ENCODE results near the gene APRT. TPM values are rescaled to one million over a fixed set of nuclear protein-coding genes. Genes with fewer than 3 reads are reported as not detected.

APRT gene
- total RNA-seq, 2 donors from 2014 or later, result 112 to 199 TPM

DNA sequence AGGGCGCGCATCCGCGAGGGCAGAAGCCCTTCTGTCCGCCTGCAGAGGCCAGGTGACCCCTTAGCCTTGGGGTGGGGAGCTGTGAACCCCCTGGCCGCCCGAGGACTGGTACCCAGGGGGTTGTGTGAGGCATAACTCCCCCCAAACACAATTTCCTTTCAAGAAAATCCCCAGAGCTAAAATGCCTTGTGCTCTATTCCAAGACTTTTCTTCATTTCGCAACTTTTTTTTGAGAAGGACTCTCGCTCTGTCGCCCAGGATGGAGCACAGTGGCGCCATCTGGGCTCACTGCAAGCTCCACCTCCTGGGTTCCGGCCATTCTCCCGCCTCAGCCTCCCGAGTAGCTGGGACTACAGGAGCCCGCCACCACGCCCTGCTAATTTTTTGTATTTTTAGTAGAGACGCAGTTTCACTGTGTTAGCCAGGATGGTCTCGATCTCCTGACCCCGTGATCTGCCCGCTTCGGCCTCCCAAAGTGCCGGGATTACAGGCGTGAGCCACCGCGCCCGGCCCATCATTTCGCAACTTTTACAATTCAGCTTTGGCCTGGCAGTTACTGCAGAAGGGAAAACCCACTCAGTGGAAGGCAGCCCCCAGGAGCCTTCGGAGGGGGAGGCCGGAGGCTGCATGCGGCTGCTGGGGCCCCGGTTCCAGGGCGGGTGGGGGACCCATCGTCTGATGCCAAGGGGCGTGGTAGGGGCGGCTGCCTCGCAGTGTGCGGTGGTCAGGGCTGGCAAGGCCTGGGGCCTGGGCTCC, 963 bp upstream of the APRT start:
- intact Hi-C loops (cut with DNase I, micrococcal nuclease), result no loop called here

DNA sequence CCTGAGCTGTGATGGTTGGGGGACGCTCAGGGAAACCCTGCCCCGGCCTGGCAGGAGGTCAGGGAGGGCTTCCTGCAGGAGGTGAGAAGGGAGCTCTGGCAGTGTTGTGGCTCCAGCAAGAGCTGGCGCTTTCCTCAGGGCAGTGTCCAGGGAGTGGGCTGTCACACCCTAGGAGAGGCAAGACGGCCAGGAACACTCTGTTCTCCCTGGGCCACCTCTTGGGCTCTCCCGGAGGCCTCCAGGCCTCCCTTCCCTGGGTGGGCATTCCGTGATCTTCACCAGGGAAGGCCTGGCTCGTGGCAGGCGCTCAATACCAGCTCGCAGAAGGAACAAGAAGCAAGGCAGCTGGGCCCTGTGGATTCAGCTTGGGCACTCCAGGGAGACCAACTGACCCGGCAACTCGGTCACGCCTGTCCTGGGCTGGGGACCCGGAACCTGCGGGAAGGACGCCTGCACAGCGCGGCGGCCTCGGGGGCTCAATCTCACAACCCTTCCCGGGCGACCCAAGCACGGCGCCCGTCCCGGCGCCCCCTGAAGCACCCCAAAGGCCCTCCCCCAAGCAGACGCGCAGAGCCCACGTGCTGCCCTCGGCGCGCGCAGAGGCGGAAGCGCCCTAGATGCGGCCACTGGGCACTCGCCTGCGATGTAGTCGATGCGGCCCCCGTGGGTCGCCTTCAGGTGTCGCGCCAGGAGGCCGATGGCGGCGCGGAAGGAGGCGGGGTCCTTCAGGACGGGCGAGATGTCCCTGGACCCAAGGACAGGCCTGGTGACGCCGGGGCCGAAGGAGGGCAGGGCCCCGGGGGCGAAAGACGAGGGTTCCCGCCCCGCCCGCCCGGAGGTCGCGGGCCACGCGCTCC, 588 bp downstream of the APRT start:
- peak; percentile 68 for ATAC-seq
- intact Hi-C loops (cut with DNase I, micrococcal nuclease), result no loop called here

More for the DNA sequence above, 963 bp upstream of the APRT start:
- ATAC-seq (no peak), DNase-seq (peak; percentile 46 to 56)

DNA sequence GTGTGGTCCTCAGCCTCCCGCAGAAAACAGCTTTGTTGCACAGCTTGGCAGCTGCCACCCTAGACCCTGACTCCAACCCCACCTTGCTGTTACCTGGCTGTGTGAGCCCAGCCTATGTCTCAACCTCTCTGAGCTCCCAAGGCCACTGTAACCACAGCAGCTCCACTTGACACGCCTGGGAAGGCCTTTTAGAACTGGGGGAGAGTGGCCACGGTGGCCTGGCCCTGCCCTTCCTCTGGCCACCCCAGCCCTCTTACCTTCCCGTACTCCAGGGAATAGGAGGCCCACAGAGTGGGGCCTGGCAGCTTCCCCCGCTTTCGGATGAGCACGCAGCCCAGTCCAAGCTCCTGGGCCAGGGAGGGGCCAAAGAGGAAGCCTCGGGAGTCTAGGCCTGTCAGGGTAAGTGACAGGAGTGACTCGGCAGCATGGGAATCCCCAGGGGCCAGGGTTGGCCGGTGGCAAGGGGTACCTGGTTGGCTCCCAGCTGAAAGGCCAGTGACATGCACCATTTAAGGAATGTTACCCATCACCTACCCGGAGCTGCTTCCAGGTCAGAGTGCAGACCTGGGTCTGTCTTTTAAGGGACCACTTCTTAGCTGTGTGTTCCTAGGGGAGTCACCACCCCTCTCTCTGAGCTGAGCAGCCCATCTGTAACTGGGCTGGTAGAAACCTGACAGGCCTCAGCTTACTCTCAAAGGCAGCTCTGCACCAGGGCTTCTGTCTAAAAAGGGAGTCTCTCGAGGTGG, 1.4 kb downstream of the APRT start:
- ATAC-seq, result no peak
- no peak for DNase-seq
- intact Hi-C loops (cut with DNase I, micrococcal nuclease), result no loop called here

More for the DNA sequence above, 588 bp downstream of the APRT start:
- DNase-seq, result peak; percentile 81 to 86

DNA sequence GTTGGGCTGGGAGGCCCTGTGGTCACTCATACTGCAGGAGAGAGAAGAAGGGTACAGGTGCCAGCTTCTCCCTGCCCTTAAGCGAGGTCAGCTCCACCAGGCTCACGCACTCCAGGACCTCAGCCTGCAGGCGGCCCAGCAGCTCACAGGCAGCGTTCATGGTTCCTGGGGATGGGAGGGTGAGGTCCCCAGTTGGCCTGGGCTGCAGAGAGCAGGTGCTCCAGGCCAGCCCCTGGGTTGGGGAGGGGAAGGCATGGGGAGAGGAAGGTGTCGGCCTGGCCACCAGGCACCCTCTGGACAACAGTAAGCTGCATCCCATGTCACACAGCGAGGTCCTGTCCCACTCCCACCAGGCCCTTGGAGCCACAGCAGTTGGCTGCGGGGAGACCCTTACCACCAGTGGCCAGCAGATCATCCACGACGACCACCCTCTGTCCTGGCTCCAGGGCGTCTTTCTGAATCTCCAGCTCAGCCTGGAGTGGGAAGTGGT, 2.0 kb downstream of the APRT start:
- peak in 1 of 2 donors; percentile 26 for DNase-seq
- no peak for ATAC-seq
- intact Hi-C loops (cut with DNase I, micrococcal nuclease), result no loop called here

DNA sequence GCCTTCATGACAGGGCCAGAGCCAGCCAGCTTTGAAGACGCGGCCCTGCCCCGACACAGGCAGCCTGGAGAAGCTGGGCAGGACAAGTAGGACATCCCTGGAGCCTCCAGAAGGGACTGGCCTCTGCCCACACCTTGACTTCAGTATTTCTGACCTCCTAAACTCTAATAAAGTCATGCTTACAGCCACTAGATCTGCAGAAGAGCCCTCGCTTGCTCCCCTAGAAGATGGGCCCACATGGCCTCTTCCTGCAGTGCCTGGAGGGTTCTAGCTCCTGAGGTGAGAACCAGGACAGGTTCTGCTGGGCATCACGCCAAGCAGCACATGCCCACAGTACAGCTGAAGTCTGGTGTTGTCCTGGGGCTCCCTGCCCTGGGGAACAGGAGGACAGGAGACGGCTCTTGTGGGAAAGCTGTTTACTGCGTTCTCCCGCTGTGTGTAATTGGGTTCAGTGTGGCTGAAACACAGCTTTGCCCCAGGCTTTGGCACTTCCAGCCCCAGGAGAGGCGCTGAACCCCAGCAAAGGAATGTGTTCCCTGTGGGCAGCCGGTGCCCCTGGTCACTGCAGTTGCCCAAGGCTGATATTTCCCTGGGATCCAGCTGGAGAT, 2.6 kb downstream of the APRT start:
- intact Hi-C loops (cut with DNase I, micrococcal nuclease), result no loop called here
- DNase-seq, result no peak
- ATAC-seq, result no peak

DNA sequence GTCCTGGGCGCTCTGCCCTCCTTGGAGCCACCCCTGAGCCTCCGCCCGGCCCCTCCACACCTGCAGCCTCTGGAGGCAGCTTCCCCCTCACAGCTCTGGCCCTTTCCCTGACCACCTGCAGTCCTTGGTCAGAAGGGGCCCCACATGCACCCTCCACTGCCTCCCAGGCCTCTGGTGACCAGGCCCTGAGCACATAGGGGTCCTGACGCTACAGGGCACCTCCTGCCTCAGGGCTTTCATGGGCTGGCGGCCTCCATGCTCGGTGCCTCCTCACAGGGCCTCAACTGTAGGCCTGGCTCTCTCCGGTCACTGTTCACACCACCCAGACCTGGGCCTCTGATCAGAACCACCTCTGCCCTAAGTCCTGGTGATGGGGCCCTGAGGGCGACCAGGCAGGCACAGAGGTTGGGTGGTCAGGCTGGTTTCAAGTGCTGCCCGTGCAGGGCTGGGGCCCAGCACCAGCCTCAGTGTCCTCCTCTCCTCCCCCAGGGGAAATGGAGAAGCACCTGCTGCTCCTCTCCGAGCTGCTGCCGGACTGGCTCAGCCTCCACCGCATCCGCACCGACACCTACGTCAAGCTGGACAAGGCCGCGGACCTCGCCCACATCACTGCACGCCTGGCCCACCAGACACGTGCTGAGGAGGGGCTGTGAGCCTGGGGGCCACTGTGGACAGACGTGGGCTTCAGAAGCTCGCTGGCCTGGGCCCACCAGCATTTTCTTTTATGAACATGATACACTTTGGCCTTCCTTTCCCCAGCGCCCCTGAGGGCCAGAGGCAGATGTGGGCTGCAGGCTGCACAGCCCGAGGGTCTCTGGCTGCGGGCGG, 3.9 kb downstream of the APRT start:
- ATAC-seq, result no peak
- DNase-seq, result no peak
- intact Hi-C loops (cut with DNase I, micrococcal nuclease), result no loop called here

DNA sequence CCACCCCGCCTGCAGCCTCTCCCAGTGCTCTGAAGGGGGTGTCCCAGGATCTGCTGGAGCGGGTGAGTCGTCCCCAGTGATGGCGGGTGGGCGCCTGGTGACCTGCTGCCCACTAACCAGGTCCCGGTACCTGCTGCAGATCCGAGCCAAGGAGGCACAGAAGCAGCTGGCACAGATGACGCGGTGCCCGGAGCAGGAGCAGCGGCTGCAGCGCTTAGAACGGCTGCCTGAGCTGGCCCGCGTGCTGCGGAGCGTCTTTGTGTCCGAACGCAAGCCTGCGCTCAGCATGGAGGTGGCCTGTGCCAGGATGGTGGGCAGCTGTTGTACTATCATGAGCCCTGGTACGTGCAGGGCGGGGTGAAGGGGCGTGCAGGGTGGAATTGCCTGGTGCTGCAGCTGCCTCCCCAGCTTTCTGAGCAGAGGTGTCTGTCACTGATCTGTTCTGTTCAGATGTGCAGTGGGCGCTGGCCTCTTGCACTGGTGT, 4.5 kb downstream of the APRT start:
- ATAC-seq (no peak), DNase-seq (peak in 1 of 2 donors; percentile 25)
- intact Hi-C loops (cut with DNase I, micrococcal nuclease), result no loop called here

DNA sequence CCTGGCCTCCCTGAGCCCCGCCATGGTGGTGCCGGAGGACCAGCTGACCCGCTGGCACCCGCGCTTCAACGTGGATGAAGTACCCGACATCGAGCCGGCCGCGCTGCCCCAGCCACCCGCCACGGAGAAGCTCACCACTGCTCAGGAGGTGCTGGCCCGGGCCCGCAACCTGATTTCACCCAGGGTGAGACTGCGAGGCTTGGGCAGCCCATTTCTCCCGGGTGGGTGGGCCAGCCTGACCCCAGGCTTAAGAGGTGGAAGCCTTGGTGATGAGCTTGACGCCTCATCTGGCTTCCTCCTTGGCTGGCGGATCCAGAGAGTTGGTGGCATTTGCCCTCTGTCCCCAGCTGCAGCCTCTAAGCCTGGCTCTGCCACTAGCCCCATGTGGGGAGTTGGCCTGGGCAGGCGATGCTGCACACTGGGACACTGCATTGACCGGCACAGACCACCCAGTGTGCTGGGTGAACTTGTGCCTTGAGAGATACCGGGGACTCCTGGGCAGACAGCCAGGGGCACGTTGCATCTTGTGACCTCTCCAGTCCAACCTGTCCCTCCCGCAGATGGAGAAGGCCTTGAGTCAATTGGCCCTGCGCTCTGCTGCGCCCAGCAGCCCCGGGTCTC, 5.1 kb downstream of the APRT start:
- intact Hi-C loops (cut with DNase I, micrococcal nuclease), result no loop called here
- DNase-seq, result peak in 1 of 2 donors; percentile 27
- no peak for ATAC-seq

DNA sequence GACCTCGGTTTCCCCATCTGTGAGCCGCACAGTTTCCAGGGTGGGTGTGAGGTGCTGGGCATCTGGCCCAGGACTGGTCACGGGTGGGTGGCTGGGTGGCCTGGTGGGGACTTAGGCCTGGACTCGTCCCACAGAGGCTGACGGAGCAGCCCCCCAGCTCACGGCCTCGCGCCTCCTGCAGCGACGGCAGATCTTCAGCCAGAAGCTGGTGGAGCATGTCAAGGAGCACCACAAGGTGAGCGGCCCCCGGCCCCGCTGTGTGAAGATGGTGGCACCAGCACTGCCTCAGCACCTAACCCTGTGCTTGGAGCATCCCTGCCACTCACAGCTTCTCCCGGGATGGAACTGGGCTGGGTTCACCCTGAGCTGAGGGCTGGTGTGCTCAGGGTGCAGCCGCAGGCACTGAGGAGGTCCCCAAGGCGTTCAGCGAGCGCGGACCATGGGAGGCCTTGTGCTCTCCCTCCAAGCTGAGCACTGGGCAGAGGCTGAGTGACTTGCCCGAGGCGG, 5.8 kb downstream of the APRT start:
- intact Hi-C loops (cut with DNase I, micrococcal nuclease), result no loop called here
- no peak for ATAC-seq
- no peak for DNase-seq

DNA sequence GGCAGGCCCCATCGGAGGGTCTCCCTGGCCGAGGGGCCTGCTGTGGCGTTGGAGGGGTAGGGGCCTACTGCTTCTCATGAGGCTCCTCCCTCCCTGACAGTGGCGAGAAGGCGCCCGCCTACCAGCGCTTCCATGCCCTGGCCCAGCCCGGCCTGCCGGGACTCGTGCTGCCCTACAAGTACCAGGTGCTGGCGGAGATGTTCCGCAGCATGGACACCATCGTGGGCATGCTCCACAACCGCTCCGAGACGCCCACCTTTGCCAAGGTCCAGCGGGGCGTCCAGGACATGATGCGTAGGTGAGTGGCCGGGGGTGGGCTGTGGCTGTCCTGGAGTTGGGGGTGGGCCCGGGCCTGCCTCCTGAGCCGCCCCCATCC, 6.4 kb downstream of the APRT start:
- no peak for ATAC-seq
- intact Hi-C loops (cut with DNase I, micrococcal nuclease), result no loop called here
- peak in 1 of 2 donors; percentile 37 for DNase-seq

DNA sequence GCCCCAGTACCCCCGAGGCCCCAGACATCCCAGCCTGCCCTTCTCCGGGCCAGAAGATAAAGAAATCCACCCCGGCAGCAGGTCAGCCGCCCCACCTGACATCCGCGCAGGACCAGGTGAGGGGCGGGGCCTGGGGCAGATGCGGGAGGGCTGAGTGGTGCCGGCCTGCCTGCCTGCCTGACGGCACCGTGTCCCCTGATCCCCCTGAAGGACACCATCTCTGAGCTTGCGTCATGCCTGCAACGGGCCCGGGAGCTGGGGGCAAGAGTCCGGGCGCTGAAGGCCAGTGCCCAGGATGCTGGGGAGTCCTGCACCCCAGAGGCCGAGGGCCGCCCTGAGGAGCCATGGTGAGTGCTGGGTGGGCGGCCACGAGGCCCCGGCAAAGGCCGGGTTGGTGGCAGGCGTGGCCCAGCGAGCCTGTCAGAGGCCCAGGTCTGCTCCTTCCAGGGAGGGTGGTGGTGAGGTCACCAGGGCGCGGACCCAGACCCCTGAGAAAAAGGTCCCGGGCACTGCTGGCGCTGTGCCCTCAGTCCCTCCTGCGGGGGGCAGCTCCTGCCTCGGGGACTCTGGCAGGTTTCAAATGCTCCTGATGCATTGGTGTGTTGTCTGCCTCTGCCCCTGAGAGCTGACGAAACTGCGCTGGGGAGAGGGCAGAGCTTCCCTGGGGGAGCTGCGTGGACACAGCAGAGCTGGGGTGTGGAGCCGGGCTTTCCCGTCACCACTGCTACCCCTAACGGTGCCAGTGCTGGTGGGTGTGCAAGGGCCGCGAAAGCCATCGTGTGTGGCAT, 7.0 kb downstream of the APRT start:
- intact Hi-C loops (cut with DNase I, micrococcal nuclease), result no loop called here
- DNase-seq (peak; percentile 57 to 61), ATAC-seq (peak; percentile 39)

DNA sequence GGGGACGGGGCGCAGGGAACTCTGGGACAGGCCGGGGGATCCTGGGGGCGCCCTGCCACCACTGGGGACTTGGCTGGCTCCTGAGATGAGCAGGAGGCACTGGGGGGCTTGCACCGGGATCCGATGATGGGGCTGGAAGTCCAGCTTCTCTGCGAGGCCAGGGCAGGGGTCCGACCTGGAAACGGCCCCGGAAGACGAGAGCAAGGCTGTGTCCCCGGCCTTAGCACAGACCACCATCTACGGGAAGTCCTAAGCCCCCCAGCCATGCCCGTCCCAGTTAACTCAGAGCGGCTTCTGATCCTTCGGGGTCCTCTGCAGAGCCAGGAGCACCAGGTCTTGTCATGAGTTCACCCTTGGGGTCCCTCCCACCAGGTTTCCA, 7.6 kb downstream of the APRT start:
- ATAC-seq (no peak), DNase-seq (peak in 1 of 2 donors; percentile 30)
- intact Hi-C loops (cut with DNase I, micrococcal nuclease), result no loop called here

DNA sequence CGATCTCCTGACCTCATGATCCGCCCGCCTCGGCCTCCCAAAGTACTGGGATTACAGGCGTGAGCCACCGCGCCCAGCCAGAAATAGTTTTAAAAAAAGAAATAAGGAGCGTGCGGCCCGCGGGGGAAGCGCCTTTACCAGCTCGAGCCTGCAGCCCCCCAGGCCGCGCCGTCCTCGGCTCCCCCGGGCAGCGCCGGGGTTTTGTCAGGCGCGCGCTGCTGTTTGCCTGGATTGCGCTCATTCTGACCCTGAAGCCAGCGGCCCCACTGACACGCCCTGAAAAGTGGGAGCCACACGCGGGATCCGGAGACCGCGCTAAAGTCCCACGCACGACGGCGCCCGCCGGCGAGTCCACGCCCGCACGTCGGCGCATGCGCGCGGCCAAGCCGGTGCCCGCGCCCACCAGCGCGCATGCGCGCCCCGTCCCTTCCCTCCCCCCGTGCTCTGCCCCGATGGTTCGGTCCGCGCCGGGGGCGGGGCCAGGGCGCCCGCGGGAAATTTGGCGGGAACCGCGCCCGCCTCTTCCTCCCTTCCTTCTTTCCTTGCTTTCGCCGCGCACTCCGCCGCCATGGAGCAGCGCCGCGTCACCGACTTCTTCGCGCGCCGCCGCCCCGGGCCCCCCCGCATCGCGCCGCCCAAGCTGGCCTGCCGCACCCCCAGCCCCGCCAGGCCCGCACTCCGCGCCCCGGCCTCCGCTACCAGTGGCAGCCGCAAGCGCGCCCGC, 8.3 kb downstream of the APRT start, which contains the start of gene CDT1:
TSS of gene CDT1 (plus strand) at position 526 of the 724 bp plus-strand sequence. CDS start at position 569, 43 bp downstream.
- intact Hi-C loops (cut with DNase I, micrococcal nuclease), result no loop called here
- ATAC-seq (peak; percentile 61), DNase-seq (peak; percentile 71 to 82)

DNA sequence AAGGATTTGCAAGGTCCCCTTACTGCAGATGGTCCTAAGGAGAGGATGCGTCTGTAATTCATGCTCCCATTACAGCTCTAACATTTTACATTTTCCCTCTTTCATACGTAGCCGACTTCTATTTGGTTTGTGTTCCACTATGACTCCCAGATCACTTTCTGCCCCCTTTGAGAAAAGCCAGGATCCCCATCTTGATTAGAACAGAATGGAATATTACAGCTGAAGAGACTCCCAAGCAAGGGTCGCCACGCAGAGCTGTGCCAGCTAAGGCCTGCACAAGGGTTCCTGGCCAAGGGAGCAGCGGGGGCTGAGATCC, 11.5 kb downstream of the APRT start:
- no peak for DNase-seq
- intact Hi-C loops (cut with DNase I, micrococcal nuclease), result no loop called here
- no peak for ATAC-seq

DNA sequence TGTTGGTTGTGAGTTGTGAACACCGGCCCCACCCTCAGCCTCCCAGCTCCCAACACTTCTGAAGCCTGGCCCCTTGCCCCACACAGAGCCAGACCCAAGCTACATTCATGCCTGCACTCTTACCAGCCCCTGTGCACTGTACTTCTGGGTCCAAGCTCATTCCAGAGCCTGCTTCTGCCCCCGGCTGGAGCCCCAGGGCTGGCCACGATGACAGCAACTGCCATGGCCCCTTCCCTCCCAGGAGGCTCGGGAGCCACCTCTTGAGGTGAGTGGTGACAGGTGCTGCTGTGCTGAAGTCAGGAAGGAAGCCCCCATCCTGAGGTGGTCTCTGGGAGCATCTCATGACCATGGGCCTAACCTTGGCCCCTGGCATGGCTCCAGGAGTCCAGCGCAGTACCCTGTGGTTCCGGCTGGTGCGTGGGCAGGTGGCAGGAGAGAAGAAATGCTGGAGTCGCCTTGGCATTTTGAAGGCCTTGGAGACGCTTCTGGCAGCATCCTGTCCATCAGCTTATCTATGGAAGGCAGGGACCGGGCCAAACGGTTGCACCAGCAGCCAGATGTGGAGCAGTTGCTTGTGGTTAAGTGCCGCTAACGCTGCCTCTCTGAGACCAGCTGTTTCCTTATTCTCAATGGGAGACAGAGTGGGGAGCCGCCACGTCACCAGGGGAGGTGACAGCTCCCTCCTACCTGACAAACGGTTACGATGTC, 12.0 kb downstream of the APRT start:
- ATAC-seq, result no peak
- intact Hi-C loops (cut with DNase I, micrococcal nuclease), result no loop called here
- peak in 1 of 2 donors; percentile 25 for DNase-seq

All from left colon (tissue), 2 donors.